K562 (cell line): ENCODE data around the gene RNASET2. TPM values are rescaled to one million over a fixed set of nuclear protein-coding genes. Genes with fewer than 3 reads are reported as not detected.

ENCODE experiments used
- ESRRB ChIP-seq: fragments of 250-450 bp; sonication (Bioruptor Pico); IDR thresholded peaks from 2 replicates; pipeline ENCODE4 v1.5.0; 2020; ENCODE audit warnings: mild to moderate bottlenecking, moderate library complexity, borderline replicate concordance
- KLF13 ChIP-seq: fragments of 450-650 bp; IDR thresholded peaks from 2 replicates; pipeline ENCODE4 v1.6.1; 2016; ENCODE audit warnings: missing genetic modification characterization, low read depth, mild to moderate bottlenecking, missing compliant biosample characterization, moderate library complexity, borderline replicate concordance
- MAZ ChIP-seq, 2 experiments: fragments of 450-650 bp in 1 of 2; sonication (generic) in 1 of 2; formaldehyde crosslinking; IDR thresholded peaks in 1 of 2; conservative IDR thresholded peaks in 1 of 2; 2 replicates each; pipeline versions ENCODE4 v1.4.0 to v1.5.0; 2020; ENCODE audit warnings: mild to moderate bottlenecking in 1 of 2, missing genetic modification reagents in 1 of 2
- NFRKB ChIP-seq: fragments of 450-650 bp; IDR thresholded peaks from 2 replicates; pipeline ENCODE4 v1.6.1; 2016; ENCODE audit warnings: low read depth
- NR2C2 ChIP-seq, 2 experiments: fragments of 200-800 bp in 1 of 2; sonication (Bioruptor generic) in 1 of 2; sonication (generic) in 1 of 2; formaldehyde crosslinking in 1 of 2; IDR thresholded peaks; 2 replicates each; pipeline versions ENCODE4 v1.6.1 to v1.8.0; 2016 to 2022; ENCODE audit warnings: mild to moderate bottlenecking in 1 of 2, missing compliant biosample characterization in 1 of 2, missing genetic modification characterization in 1 of 2, missing genetic modification reagents in 1 of 2
- POLR2AphosphoS2 ChIP-seq: IDR thresholded peaks from 2 replicates; pipeline ENCODE4 v1.6.1; 2012; ENCODE audit warnings: low read length, improper control_type of control experiment
- TEAD1 ChIP-seq, 2 experiments: fragments of 450-650 bp in 1 of 2; sonication (generic) in 1 of 2; formaldehyde crosslinking; IDR thresholded peaks; 2 replicates each; pipeline versions ENCODE4 v1.4.0 to v1.8.0; 2020 to 2022; ENCODE audit warnings: mild to moderate bottlenecking in 2 of 2, missing genetic modification reagents in 1 of 2
- ZBTB7A ChIP-seq: IDR thresholded peaks from 2 replicates; pipeline ENCODE4 v1.6.1; 2011; ENCODE audit warnings: low read depth, mild to moderate bottlenecking, low read length, moderate library complexity, borderline replicate concordance; ENCODE audit not compliant: control insufficient read depth
- ZFX ChIP-seq: sonication (generic); formaldehyde crosslinking; IDR thresholded peaks from 2 replicates; pipeline ENCODE4 v1.8.0; 2022; ENCODE audit warnings: mild to moderate bottlenecking, missing genetic modification reagents, moderate library complexity
- ZNF740 ChIP-seq, 3 experiments: fragments of 200-800 bp in 1 of 3; sonication (Bioruptor generic) in 1 of 3; sonication (generic) in 1 of 3; formaldehyde crosslinking in 1 of 3; IDR thresholded peaks; 2 replicates each; pipeline versions ENCODE4 v1.6.1 to v1.8.0; 2016 to 2022; ENCODE audit warnings: mild to moderate bottlenecking in 2 of 3, missing compliant biosample characterization in 2 of 3, missing genetic modification characterization in 2 of 3, missing genetic modification reagents in 1 of 3
- polyA plus RNA-seq, 8 experiments: library from polyadenylated mRNA; depleted of rRNA in 4 of 8; stranded (reverse) in 5 of 8; unstranded in 3 of 8; fragments of >200 nt; fragmentation: Nextera tagmentation in 2 of 8; fragmentation: Illumina TruSeq in 1 of 8; extraction: Ambion mirVana in 2 of 8; extraction: Trizol in 1 of 8; gene quantifications; 2 replicates each; pipeline versions ENCODE4 v1.2.1 to v1.2.3, GENCODE V29; 2011 to 2014; ENCODE audit warnings: inconsistent platforms in 1 of 8, missing spikeins in 1 of 8
- total RNA-seq, 7 experiments: library from RNA; depleted of rRNA in 6 of 7; stranded (reverse); fragments of >200 nt in 6 of 7; fragmentation: Illumina TruSeq in 2 of 7; extraction: Trizol in 2 of 7; gene quantifications; 2 replicates each; pipeline versions ENCODE4 v1.2.1 to v1.2.3, GENCODE V29; 2011 to 2021; ENCODE audit warnings: low replicate concordance in 1 of 7

RNASET2 gene
- total and polyA plus RNA-seq, 9 of the 15 experiments (the other 6 are each of a cell fraction or from before 2014, with no cell fraction given): 7.4 to 141 (median 91.3) TPM

GRCh38 chr6:166957087-166957804, 896 bp upstream of the RNASET2 start (continued):
- TF ChIP-seq NR2C2 (CRISPR knock-in tag; IDR thresholded peaks at IDR 0.05) (no peak), NR2C2 (tag; IDR thresholded peaks at IDR 0.05) (peak; percentile 36; the same call in 1 of the 2 replicates), ESRRB (CRISPR knock-in tag) (no peak), MAZ (CRISPR knock-in tag; conservative IDR thresholded peaks at IDR 0.05 in 1 of 2, IDR thresholded peaks at IDR 0.05 in 1 of 2) (peak in 1 of 2 experiments; percentile 45; a peak in 2 of 4 replicates), NFRKB (0 out of 2 replicates have a peak, but pooled peaks have one; percentile 11), POLR2AphosphoS2 (no peak), ZBTB7A (peak; percentile 9; the same call in 1 of the 2 replicates), KLF13 (tag) (0 out of 2 replicates have a peak, but pooled peaks have one; percentile 19), ZFX (CRISPR knock-in tag) (peak; percentile 56; the same call in 1 of the 2 replicates), ZNF740 (CRISPR knock-in tag; IDR thresholded peaks at IDR 0.05) (no peak; the same call in 1 of the 2 replicates), ZNF740 (tag; IDR thresholded peaks at IDR 0.05) (peak in 1 of 2 experiments; percentile 46; a peak in 2 of 4 replicates), TEAD1 (CRISPR knock-in tag; IDR thresholded peaks at IDR 0.05) (0 out of 4 replicates have a peak, but pooled peaks of 1 of the 2 experiments have one; percentile 39)
- TF ChIP-seq, all 486 proteins: peak for 29
